NB4 (cell line): ENCODE results near the gene VAV2.

Source experiments
- DNase-seq: peaks from one replicate; pipeline ENCODE4 v3.0.0; 2010; ENCODE audit warnings: low read depth
- H3K4me3 ChIP-seq: one replicate; pipeline ENCODE4 v1.5.1; 2011; ENCODE audit warnings: mild to moderate bottlenecking, low read depth, low read length, moderate library complexity
- CTCF ChIP-seq: IDR thresholded peaks from one replicate; pipeline ENCODE4 v1.5.1; 2012; ENCODE audit warnings: low read depth, low read length
- MAX ChIP-seq: IDR thresholded peaks from 2 replicates; pipeline ENCODE4 v1.6.1; 2011; ENCODE audit warnings: low read depth, low read length
- MYC ChIP-seq: IDR thresholded peaks from 2 replicates; pipeline ENCODE4 v1.6.1; 2011; ENCODE audit warnings: low read depth, low read length
- POLR2A ChIP-seq: IDR thresholded peaks from 2 replicates; pipeline ENCODE4 v1.6.1; 2011; ENCODE audit warnings: mild to moderate bottlenecking; ENCODE audit not compliant: insufficient read length; ENCODE audit errors: extremely low read depth

Gene VAV2

GRCh38 chr9:133807037-133807436, 185.1 kb downstream of the VAV2 start:
- no peak overlapping the region for H3K4me3 ChIP-seq
- no peak for DNase-seq
- TF ChIP-seq MAX (no peak), POLR2A (no peak), CTCF (no peak), MYC (no peak)

DNA sequence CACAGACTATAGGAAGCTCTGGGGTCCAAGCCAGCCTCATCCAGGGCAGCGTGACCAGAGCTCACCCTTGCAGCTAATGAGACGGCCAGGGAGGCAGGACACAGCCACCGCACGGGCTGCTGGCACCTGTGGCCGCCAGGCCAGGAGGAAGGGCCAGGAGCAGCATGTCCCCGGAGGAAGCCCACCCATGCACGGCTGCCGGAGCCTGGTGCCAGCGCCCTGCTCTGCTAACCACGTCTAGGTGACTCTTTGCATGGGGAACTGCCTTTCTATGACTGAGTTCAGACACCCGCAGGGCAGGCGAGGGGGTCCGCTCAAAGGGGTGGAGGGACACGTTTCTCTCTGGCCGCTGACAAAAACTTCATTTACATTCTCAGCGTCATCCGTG, 185.5 kb downstream of the VAV2 start:
- TF ChIP-seq MAX (no peak), CTCF (no peak), POLR2A (no peak), MYC (no peak)
- H3K4me3 ChIP-seq = no peak overlapping the region
- no peak for DNase-seq

GRCh38 chr9:133805876-133806622, 186.1 kb downstream of the VAV2 start:
- no peak for DNase-seq
- H3K4me3 ChIP-seq = no peak overlapping the region
- TF ChIP-seq POLR2A = no peak

DNA sequence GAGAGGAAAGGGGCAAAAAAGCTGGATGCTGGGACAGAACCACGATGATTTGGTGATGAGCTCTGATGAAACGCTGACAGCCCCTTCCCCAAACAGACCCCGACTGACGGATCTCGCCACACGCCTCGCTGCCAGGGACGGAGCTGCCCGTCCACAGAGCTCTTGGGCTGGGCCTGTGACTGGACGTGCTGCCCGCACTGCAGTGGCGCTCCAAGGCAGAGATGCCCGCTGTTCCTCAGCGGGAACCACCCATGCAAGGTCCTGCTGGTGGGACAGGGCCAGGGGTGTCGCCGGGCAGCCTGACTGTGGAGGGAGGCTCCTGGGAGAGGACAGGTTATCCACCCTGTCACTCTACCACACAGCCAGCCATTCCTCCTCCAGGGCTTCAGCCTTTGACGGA, 187.9 kb downstream of the VAV2 start:
- no peak for DNase-seq
- no peak overlapping the region for H3K4me3 ChIP-seq
- TF ChIP-seq MAX (no peak), MYC (no peak), CTCF (no peak), POLR2A (no peak)

GRCh38 chr9:133803745-133804144, 188.4 kb downstream of the VAV2 start:
- DNase-seq = no peak
- H3K4me3 ChIP-seq = no peak overlapping the region
- no peak for TF ChIP-seq POLR2A
- TF ChIP-seq MAX = no peak
- no peak for TF ChIP-seq CTCF
- TF ChIP-seq MYC = no peak

GRCh38 chr9:133803028-133803585, 189.0 kb downstream of the VAV2 start:
- no peak for TF ChIP-seq MYC
- no peak for TF ChIP-seq CTCF
- no peak overlapping the region for H3K4me3 ChIP-seq
- no peak for DNase-seq
